GM12874 (cell line): ENCODE measurements around the gene CLASP1.

Experiments used
- CTCF ChIP-seq: IDR thresholded peaks from 2 replicates; pipeline ENCODE4 v1.5.1; 2011; ENCODE audit warnings: low read depth, mild to moderate bottlenecking, control low read depth, low read length, moderate library complexity; ENCODE audit not compliant: insufficient read depth

Gene CLASP1

DNA sequence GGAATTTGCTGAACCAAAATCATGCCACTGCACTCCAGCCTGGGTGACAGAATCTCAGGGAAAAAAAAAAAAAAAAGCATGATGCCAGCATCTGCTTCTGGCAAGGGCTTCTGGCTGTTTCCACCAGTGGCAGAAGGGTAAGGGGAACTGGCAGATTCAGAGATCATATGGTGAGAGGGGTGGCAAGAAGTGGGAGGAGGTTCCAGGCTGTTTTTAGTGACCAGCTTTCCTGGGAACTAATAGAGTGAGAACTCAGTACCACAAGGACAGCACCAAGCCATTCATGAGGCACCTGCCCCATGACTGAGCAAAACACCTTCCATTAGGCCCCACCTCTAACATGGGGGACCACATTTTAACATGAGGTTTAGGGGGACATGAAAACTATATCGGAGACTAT, 18.4 kb upstream of the CLASP1 start:
- no peak for TF ChIP-seq CTCF

DNA sequence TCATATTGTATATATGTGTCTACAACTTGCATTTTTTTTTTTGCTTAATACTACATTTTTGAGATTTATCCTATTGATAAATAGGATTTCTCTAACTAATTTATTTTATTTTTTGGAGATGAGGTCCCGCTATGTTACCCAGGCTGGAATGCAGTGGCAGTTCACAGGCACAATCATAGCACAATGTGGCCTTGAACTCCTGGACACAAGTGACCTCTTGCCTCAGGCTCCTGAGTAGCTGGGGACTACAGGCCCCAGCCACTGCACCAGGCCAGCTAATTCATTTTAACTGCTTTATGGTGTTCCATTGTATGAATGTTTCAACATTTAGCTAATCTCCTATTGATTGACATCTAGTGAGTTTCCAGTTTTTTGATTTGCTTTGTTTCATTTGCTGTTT, 16.8 kb upstream of the CLASP1 start:
- no peak for TF ChIP-seq CTCF

GRCh38 chr2:121665504-121665903, 16.2 kb upstream of the CLASP1 start:
- no peak for TF ChIP-seq CTCF

- TF ChIP-seq CTCF = no peak
Measured at GRCh38 chr2:121664713-121665112, 15.5 kb upstream of the CLASP1 start.

DNA sequence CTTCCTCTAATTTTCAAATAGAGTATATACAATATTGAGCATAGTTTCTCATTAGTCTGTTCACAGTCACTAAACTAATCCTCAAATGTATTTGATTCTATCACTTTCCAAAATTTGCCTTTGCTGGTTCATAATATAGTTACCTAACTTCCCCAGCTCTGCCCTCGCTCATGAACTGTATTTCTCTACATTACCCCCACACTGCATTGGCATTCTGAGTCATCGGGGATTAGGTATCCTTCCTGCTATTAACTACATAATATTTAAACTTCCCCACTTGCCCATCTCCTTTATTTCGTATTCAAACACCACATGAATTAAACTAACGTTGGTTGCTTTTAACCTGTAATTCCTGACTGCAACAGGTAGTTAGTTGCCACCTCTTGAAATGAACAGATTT, 14.8 kb upstream of the CLASP1 start:
- TF ChIP-seq CTCF = no peak

DNA sequence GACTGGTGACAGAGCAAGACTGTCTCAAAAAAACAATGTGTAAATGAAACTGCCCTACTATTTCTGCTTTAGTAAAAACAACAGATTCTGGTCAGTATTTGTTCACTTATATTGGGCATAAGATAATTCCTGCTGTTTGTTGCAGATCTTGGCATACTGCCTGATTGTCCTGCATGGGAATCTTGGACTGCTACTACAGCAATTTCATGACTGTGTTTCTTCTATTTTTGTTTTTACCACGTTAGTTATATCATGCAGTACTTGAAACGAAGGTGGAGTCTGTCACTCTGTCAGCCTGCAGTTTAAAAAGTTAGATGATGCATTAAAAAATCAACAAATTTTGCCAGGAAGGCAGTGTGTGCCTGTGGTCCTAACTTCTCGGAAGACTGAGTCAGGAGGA, 14.2 kb upstream of the CLASP1 start:
- TF ChIP-seq CTCF = no peak

- TF ChIP-seq CTCF = no peak
Measured at GRCh38 chr2:121662656-121663055, 13.4 kb upstream of the CLASP1 start.

GRCh38 chr2:121659933-121660332, 10.7 kb upstream of the CLASP1 start:
- TF ChIP-seq CTCF = no peak
